ENCODE data around the gene DNAJB11.

The DNAJB11 gene

DNA sequence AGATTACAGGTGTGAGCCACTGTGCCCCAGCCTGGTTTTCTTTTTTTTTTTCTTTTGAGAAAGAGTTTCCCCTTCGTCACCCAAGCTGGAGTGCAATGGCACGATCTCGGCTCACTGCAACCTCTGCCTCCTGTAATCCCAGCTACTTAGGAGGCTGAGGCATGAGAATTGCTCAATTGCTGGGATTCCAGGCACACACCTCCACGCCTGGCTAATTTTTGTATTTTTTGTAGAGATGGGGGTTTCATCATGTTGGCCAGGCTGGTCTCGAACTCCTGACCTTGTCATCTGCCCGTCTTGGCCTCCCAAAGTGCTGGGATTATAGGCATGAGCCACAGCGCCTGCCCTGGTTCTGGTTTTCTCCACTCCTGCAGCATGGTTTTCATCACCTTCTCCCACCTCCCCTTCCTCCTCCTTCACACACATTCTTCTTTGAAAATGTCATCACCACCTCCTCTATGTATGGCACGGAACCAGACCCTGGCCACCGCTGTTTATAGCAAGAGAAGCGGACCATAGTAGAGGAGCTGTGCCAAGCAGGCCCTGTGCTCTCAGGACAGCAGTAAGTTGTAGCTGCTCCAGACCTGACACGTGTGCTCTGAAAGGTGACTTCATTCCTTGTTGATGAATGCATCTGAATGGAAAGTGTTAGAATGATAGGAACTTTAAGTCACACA lies 27.7 kb downstream of the DNAJB11 start:
- DNase-seq, result no peak

- no peak for DNase-seq
Measured at GRCh38 chr3:186598794-186599141, 28.2 kb downstream of the DNAJB11 start.

GRCh38 chr3:186599142-186599784 lies 28.7 kb downstream of the DNAJB11 start:
- no peak for DNase-seq

DNA sequence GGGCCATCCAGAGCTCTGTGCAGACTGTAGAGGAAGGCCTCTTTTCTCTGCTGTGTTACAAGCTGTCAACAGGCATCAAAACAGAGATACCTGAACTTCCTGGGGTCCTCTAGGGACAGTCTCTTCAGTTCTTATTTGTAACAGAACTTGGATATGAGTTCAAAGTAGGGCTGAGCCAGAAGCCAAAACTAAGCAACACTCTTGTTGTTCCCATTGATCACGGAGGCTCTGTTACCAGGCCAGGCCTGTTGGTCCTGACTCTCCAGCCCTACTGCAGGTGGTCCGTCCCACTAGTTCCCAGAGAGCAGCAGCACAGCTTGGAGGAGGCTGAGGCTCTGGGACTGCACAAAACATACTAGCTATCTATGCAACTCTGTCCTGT lies 29.3 kb downstream of the DNAJB11 start:
- DNase-seq, result no peak

DNA sequence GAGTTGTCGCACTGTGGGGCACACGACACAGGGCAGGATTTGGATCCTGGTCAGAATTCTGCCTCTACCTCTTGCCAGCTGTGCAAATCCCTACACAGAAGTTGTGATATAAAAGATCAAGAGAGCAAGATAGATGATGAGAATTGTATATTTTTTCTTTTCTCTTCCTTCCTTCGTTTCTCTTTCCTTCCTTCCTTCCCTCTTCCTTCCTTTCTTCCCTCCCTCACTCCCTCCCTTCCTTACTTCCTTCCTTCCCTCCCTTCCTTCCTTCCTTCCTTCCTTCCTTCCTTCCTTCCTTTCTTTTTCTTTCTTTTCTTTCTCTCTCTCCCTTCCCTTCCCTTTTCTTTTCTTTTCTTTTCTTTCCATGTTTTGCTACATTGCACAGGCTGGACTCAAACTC lies 30.4 kb downstream of the DNAJB11 start:
- DNase-seq, result no peak

DNA sequence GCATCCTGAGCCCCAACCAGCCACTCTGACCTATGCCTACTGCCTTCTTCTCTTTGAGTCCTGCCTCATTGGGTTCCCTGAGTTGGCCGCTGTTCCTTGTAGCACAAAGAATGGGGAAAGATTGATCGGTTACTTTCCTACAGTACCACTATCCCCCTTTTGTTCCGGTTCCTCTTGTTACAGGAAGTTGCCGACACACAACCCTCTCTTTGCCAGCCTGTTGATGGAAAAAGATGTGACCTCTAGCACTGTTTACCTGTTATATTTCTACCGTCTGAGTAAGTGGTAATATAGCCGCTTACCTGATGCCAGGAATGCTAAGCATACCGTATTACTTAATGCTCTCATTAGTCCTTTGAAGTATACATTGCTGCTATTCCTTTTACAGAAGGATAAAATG lies 32.6 kb downstream of the DNAJB11 start:
- no peak for DNase-seq

GRCh38 chr3:186605078-186605477 lies 34.6 kb downstream of the DNAJB11 start:
- no peak for DNase-seq

DNA sequence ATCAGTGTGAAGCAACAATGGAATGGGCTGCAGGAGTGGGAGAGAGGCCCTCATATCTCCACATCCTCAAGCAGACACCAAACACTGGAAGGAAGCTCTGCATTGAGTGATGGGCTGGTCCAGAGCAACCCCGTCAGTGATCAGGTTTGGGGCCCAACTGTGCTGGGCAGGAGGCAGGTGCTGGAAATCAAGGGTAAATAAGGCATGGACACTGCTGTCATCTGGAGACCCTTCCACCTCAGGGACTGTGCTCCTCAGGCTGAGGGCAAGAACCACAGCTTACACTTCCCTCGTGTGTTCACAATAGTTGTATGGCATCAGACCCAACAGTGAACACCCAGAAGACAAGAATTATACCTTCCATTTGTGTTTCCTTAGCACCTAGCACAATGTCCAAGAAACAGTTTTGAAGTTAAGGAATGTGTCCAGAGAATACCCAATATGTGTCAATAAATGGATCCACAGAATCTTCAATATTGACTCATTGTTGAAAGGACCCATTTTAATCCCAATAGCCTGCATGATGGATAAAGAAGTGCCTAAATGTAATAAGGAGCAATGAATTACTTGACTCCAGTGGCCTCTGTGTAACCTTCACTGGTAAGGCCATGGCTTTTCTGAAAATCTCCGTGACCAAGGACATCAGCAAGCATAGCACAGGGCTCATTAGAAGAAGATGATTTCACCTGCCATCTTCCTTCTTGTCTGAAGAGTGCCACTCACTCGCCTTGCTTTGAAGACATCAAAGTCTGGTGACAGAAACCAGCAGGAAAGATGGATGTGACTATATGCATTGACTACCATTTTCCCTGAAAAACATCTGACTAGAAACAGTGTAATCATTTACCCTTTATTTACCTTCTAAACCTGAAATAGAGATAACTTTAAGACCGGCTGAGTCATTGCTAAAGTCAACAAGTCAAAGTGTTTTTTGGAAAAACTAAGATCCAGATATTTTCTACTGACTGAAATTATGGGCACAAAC lies 35.3 kb downstream of the DNAJB11 start:
- no peak for DNase-seq

- no peak for DNase-seq
Measured at GRCh38 chr3:186608624-186609215, 38.2 kb downstream of the DNAJB11 start.

GRCh38 chr3:186609247-186609868 lies 38.8 kb downstream of the DNAJB11 start:
- DNase-seq, result no peak

DNA sequence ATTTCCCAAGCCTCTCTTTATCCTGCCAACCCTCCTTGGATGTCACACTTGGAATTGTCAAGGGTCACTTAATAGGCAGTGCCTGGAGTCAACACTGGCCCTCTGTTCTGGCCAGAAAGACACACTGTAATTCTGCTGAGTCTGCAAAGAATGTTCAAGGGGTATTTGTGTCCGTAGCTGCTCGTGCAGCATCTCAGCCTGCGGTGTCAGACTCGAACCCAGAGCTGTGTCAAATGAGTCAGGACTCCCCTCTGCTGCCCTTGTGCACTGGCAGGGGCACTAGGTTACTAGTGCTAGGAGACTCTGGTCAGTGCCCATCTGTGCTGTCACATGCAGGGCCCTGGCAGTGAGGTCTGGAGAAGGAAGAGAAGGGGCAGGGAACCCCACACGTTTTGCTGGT lies 41.5 kb downstream of the DNAJB11 start:
- no peak for DNase-seq

DNA sequence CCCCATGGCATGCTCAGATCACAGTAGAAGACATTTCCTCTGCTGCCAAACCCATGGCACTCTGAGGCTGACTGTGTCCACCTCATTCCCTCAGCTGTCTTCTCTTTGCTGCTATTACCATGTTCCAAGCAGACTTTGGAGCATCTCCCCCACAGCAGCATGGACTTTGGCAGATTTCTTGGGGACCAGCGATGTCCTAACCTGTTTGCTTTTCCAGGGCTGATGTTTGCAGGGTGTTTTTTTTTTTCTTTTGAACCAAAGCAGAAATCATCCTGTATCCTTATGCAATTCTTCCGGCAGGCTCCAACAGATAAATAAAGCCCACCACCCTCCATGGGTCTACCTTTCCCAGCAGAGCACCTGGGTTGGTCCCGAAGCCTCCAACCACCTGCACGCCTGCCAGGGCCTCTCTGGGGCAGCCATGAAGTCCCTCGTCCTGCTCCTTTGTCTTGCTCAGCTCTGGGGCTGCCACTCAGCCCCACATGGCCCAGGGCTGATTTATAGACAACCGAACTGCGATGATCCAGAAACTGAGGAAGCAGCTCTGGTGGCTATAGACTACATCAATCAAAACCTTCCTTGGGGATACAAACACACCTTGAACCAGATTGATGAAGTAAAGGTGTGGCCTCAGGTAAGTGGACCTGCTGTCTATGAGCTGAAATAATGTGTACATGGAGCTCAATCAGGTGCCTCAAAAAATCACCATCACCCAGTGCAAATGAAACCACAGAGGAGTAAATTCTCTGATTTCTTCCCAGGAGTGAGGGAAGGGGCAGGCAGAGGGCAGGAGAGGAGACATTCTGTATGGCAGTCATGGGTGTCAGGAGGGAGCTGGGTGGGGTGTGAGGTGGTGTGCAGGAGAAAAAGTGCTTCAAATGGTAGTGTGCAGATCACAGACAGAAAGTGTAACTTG lies 42.5 kb downstream of the DNAJB11 start, which contains the start of gene AHSG:
Gene AHSG, plus strand, starts transcription at position 340 of the 916 bp plus-strand sequence. Its CDS starts 82 bp downstream, at position 422.
- DNase-seq, result no peak

- DNase-seq, result no peak
Measured at GRCh38 chr3:186613637-186614265, 43.2 kb downstream of the DNAJB11 start.

GRCh38 chr3:186614266-186614596 lies 43.7 kb downstream of the DNAJB11 start:
- DNase-seq, result no peak

- peak; percentile 62 for DNase-seq
Measured at GRCh38 chr3:186614597-186615483, 44.3 kb downstream of the DNAJB11 start.

GRCh38 chr3:186616299-186616617 lies 45.7 kb downstream of the DNAJB11 start:
- no peak for DNase-seq

DNA sequence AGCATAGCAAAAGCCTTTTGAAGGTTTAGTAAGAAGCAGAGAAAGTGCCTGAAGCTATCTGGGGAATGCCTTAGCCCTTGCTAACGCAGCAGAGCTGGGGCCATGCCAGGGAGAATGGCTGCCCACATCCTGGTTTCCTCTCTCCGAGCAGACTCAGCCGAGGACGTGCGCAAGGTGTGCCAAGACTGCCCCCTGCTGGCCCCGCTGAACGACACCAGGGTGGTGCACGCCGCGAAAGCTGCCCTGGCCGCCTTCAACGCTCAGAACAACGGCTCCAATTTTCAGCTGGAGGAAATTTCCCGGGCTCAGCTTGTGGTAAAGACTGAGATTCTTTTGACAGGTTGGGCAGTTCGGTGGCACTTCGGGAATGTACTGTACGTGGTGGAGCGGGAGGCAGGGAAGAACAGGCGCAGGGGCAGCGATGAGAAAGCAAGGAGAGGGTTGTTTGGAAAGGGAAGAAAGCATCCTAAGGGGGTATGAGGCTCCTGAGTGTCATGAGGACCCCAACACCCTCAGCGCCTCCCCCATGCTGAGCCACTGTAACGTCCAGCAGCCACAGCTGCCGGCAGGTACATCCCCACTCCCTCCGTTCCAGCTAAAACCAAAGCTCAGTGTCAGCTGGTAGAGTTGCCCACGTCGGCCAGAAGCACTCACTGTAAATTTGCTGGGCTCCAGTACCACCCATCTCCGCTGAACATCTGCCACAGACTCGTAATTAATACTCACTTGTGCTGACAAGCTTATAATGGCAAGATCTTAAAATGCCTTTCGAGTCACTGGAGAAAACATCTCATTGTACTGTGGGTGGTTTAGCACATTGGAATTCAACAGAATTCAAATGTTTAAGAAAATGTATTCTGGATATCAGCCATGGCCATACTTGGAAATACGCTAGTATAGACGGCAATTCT lies 46.8 kb downstream of the DNAJB11 start:
- DNase-seq, result peak; percentile 69

- no peak for DNase-seq
Measured at GRCh38 chr3:186618318-186618938, 47.9 kb downstream of the DNAJB11 start.

DNA sequence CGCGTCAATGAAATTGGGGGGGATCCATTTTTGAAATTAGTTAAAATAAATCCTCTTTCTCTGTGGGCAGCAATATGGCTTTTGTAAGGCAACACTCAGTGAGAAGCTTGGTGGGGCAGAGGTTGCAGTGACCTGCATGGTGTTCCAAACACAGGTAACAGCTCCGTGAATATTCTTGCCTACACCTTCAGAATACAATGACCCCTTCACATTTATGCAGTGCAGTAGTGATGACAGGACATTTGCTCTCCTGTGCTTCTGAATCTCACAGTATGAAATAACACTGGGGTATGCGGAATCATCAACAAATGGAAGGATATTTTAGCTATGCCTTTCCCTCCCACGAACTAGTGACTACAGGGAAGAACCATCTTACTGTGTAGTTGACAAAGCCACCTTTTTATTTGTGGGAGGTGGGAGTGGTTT lies 49.3 kb downstream of the DNAJB11 start:
- no peak for DNase-seq

Measured in NCI-H1092 (cell line).